Measurements from ENCODE around the gene MGAT5. TPM values are rescaled to one million over a fixed set of nuclear protein-coding genes. Genes with fewer than 3 reads are reported as not detected.

The MGAT5 gene
- polyA plus RNA-seq, 3 donors = 39.4 to 50.7 (median 46.8) TPM

DNA sequence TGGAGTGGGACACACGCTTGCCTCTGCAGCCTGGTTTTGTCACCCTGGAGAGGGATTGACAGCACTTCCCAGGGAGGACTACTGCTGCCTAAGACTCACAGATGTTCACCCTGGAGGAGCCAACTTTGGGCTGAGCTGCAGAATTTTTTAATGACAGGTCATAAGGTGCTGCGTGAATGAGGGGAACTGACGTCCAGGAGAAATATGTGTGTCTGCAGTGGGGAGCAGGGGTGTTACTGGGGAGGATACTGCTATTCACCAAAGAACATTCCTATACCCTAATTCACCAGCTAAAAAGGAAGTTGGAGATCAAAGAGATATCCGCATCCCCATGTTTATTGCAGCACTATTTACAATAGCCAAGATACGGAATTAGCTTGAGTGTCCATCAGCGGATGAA, 144.4 kb downstream of the MGAT5 start:
- DNase-seq (ENCODE audit: extremely low read depth in 1 of 11, low read depth in 9 of 11, low spot score in 4 of 11) = no peak

GRCh38 chr2:134399096-134399495, 145.2 kb downstream of the MGAT5 start:
- no peak for DNase-seq (ENCODE audit: extremely low read depth in 1 of 11, low read depth in 9 of 11, low spot score in 4 of 11)

- DNase-seq (ENCODE audit: extremely low read depth in 1 of 11, low read depth in 9 of 11, low spot score in 4 of 11) = no peak
Observed at GRCh38 chr2:134401081-134401497, 147.2 kb downstream of the MGAT5 start.

DNA sequence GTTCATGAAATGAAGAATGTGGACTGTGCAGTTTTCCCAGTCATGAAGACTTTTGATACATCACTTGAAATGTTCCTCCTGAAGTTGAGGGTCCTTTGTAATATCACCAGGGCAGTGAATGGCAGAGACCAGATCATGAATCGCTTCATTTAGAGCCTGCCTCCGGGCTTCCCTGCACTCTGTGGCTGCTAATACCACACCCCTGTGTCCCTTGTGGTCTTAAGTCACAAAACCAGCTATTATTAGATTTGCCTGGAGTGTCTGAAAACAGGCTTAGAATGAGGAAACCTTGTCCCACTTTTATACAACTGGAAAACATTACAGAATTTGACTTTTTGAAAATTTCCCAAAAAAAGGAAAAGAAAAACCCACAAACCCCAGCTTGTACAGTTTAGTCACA, 147.9 kb downstream of the MGAT5 start:
- no peak for DNase-seq (ENCODE audit: extremely low read depth in 1 of 11, low read depth in 9 of 11, low spot score in 4 of 11)

DNA sequence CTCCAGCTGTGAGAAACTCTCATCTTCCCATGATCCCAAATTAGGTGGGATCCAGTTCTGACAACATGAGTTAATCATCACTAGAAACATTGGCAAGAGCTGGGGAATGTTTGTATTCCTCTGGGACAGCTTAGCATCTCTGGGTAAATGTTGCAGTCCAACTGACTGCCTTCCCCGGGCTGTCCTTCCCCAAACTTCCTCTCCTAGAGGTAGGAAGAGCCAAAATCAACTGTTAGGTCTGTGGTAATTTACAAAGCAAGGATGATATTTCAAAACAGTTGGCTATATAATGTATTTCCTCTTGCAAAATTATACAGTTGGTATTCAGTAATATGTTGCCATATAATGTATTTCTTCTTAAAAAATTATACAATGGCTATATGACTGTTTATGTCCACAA, 148.5 kb downstream of the MGAT5 start:
- no peak for DNase-seq (ENCODE audit: extremely low read depth in 1 of 11, low read depth in 9 of 11, low spot score in 4 of 11)

DNA sequence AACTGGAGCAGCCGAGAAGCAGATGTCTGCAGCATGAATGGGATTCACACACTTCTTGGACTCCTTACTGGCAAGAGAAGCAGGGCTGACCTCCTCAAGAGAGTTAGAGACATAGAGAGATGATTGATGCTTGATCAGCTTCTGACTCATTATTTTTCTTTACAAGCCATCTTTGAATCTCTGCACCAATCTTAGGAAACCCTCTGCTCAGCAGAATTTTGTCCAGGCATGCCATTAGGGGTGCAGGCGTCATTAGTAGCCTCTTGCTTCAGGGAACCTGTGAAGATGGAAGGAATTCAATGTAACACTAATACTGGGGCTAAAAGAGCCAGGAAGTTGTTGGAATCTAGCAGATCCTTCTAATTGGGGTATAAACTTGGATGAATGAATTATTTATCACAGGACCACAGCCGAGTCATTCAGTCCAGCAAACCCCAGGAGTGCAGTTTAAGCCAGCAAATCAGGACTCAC, 151.8 kb downstream of the MGAT5 start:
- no peak for DNase-seq (ENCODE audit: extremely low read depth in 1 of 11, low read depth in 9 of 11, low spot score in 4 of 11)

GRCh38 chr2:134406311-134406710, 152.4 kb downstream of the MGAT5 start:
- DNase-seq (ENCODE audit: extremely low read depth in 1 of 11, low read depth in 9 of 11, low spot score in 4 of 11) = no peak

DNA sequence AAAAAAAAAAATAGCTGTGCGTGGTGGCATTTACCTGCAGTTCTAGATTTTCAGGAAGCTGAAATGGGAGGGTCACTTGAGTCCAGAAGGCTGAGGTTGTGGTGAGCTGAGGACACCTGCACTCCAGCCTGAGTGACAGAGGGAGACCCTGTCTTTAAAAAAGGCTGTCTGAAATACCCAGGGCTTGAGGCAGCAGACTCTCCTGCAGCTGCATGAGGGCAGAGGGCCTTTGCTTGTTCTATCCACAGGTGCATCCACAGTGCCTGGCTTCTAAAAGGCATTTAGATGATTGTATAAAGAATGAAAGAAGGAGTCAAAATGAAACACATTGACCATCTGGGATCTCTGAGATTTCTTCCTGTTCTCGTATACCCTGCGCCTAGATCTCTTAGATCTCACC, 152.9 kb downstream of the MGAT5 start:
- no peak for DNase-seq (ENCODE audit: extremely low read depth in 1 of 11, low read depth in 9 of 11, low spot score in 4 of 11)

- DNase-seq (ENCODE audit: extremely low read depth in 1 of 11, low read depth in 9 of 11, low spot score in 4 of 11) = no peak
Observed at GRCh38 chr2:134407154-134407890, 153.4 kb downstream of the MGAT5 start.

- no peak for DNase-seq (ENCODE audit: extremely low read depth in 1 of 11, low read depth in 9 of 11, low spot score in 4 of 11)
Observed at GRCh38 chr2:134408386-134408785, 154.5 kb downstream of the MGAT5 start.

DNA sequence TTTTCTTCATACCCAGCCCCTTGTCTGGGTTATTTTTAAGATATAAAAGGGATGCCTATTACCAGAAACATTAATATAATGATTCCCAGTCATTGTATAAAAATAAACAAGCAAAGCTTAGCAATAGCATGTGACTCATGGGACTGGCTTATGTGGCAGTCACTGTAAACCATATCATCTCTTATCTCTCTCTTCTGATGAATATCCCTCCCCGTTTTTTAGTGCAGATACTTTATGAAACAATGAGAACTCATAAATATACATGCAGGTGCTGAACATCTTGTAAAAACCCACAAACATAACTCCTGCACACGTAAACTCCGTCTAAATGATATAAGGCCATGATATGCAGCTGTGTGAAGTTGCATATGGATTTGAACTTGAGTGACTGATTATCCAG, 154.9 kb downstream of the MGAT5 start:
- no peak for DNase-seq (ENCODE audit: extremely low read depth in 1 of 11, low read depth in 9 of 11, low spot score in 4 of 11)

- no peak for DNase-seq (ENCODE audit: extremely low read depth in 1 of 11, low read depth in 9 of 11, low spot score in 4 of 11)
Observed at GRCh38 chr2:134410006-134410405, 156.1 kb downstream of the MGAT5 start.

GRCh38 chr2:134410831-134411231, 157.0 kb downstream of the MGAT5 start:
- DNase-seq (ENCODE audit: extremely low read depth in 1 of 11, low read depth in 9 of 11, low spot score in 4 of 11) = no peak

DNA sequence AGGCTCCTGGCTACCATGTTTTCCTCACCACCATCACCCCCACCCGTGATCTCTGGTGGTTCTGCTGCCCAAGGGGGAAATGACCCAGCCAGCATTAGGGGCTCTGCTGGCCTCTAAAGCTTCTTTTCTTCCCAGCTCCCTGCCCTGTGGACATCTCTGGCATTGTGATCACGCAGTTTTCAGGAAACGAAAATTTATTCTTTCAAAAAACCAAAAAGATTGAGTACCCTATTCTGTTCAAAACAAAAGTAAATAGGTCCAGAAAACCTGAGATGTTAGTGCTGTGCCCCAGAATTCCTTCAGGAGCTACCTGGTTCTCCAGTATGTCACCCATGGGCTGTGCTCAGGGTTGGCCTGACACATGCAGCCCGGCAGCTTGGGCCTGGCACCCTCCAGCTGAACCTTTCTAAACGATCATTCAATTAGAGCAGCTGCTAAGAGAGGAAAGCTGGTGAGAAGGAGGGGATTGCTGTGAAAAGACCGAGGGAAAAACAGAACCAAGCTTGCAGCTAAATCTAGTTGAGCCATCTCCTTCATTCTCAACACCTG, 157.5 kb downstream of the MGAT5 start:
- no peak for DNase-seq (ENCODE audit: extremely low read depth in 1 of 11, low read depth in 9 of 11, low spot score in 4 of 11)

GRCh38 chr2:134411828-134412638, 158.2 kb downstream of the MGAT5 start:
- DNase-seq (ENCODE audit: extremely low read depth in 1 of 11, low read depth in 9 of 11, low spot score in 4 of 11) = peak; percentile 56 to 79 (median 67)

DNA sequence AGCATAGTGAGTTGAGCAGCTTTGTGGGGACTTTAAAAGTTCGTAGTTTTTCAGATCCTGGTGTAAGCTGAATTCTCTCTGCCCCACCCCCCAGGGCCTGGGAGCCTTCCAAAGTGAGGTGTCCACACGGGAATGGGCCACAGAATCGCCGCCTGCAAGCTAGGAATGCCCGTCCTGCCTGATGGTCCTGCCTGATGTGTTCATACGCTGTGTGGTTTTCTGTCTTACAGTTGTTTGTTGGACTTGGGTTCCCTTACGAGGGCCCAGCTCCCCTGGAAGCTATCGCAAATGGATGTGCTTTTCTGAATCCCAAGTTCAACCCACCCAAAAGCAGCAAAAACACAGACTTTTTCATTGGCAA, 158.7 kb downstream of the MGAT5 start:
- DNase-seq (ENCODE audit: extremely low read depth in 1 of 11, low read depth in 9 of 11, low spot score in 4 of 11) = no peak

GRCh38 chr2:134413430-134413829, 159.6 kb downstream of the MGAT5 start:
- no peak for DNase-seq (ENCODE audit: extremely low read depth in 1 of 11, low read depth in 9 of 11, low spot score in 4 of 11)

GRCh38 chr2:134413912-134414311, 160.0 kb downstream of the MGAT5 start:
- no peak for DNase-seq (ENCODE audit: extremely low read depth in 1 of 11, low read depth in 9 of 11, low spot score in 4 of 11)

DNA sequence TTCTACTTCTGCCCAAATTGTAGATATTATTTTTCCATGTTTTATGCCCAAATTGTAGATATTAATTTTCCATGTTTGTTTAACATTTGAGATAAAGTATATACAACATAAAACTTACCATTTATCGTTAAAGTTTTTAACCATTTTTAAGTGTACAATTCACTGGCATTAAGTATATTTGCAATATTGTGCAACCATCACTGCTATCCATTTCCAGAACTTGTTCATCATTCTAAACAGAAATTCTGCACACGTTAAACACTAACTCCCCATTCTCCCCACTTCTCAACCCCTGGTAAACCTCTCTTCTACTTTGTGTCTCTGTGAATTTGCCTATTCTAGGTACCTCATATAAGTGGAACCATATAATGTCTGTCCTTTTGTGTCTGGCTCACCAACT, 162.1 kb downstream of the MGAT5 start:
- DNase-seq (ENCODE audit: extremely low read depth in 1 of 11, low read depth in 9 of 11, low spot score in 4 of 11) = no peak

GRCh38 chr2:134416637-134417036, 162.8 kb downstream of the MGAT5 start:
- DNase-seq (ENCODE audit: extremely low read depth in 1 of 11, low read depth in 9 of 11, low spot score in 4 of 11) = no peak

All from renal cortex interstitium (tissue), 11 donors.